Stomach smooth muscle (tissue), 2 donors: ENCODE results near the gene GIT1.

Experiments used
- H3K27ac ChIP-seq: one replicate; pipeline ENCODE4 v1.7.0; 2013; ENCODE audit warnings: mild to moderate bottlenecking, low read length, inconsistent platforms
- H3K27me3 ChIP-seq, 2 donors: one replicate each; pipeline ENCODE4 v1.7.0; 2013; ENCODE audit warnings: low read length in 2 of 2; ENCODE audit not compliant: insufficient read depth in 2 of 2, control insufficient read depth in 1 of 2
- H3K36me3 ChIP-seq, 2 donors: one replicate each; pipeline ENCODE4 v1.7.0; 2013; ENCODE audit warnings: low read length in 2 of 2; ENCODE audit not compliant: control insufficient read depth in 2 of 2, insufficient read depth in 2 of 2
- H3K4me1 ChIP-seq: one replicate; pipeline ENCODE4 v1.7.0; 2013; ENCODE audit warnings: low read length; ENCODE audit not compliant: control insufficient read depth, insufficient read depth
- H3K4me3 ChIP-seq, 2 donors: one replicate each; pipeline ENCODE4 v1.7.0; 2013; ENCODE audit warnings: low read length in 2 of 2
- H3K9ac ChIP-seq, 2 donors: one replicate each; pipeline ENCODE4 v1.7.0; 2013; ENCODE audit warnings: low read length in 2 of 2, mild to moderate bottlenecking in 1 of 2
- H3K9me3 ChIP-seq, 2 donors: one replicate each; pipeline ENCODE4 v1.7.0; 2013; ENCODE audit warnings: low read length in 2 of 2; ENCODE audit not compliant: control insufficient read depth in 2 of 2
- donor health status: healthy.
- donor health status: Pancreatic carcinoma.

The GIT1 gene

DNA sequence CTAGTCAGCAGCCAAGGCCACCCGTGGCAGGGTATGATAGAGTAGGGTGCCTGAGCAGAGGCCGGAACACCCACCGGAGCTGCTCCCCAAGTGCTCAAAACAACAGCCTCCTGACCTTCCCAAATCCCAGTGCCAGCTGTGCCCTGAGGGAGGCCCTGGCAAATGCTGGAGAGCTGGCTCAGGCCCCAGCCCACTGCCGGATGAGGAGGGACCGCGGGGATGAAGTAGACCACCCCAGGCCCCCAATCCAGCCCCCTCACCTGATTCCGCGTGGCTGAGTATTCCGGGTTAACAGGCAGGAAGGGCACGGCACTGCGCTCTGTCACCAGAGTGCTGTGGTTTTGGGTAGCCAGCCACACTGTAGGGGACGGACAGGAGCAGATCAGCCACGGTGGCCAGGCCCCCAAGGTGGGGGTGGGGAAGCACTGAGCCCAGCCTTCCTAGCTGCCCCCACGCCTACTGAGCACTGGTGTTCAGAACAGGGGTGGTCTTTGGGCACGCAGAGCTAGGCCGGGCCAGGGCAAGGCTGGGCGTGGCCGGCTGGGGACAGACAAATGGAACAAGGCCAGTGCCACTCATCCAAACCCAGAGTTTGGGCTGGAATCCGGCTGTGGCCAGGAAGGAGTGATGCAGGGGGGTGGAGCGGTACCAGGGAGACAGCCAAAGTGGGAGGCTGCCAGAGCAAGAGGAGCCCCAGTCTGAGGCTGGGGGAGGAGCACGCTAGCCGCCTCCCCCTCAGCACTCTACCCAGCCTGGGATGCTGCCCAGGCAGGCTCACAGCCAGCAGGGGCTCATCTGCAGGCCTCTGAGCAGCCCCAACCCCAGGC, 11.8 kb downstream of the GIT1 start:
- peaks cover 12 to 53% of the 10 kb centered on the region in 2 donors for H3K36me3 ChIP-seq
- no peaks in the 10 kb centered on the region for H3K9me3 ChIP-seq
- H3K27ac ChIP-seq, result no peak overlapping the region
- H3K4me3 ChIP-seq, result no peak overlapping the region
- no peak overlapping the region for H3K9ac ChIP-seq
- peaks cover 24% of the 10 kb centered on the region for H3K4me1 ChIP-seq
- no peaks in the 10 kb centered on the region for H3K27me3 ChIP-seq

- Histone ChIP-seq H3K4me1 (peaks cover 29% of the 10 kb centered on the region), H3K4me3 (no peak overlapping the region), H3K36me3 (peaks cover 7 to 48% of the 10 kb centered on the region in 2 donors), H3K9me3 (no peaks in the 10 kb centered on the region), H3K9ac (no peak overlapping the region), H3K27ac (no peak overlapping the region), H3K27me3 (no peaks in the 10 kb centered on the region)
Observed at GRCh38 chr17:29577001-29577370, 12.5 kb downstream of the GIT1 start.

DNA sequence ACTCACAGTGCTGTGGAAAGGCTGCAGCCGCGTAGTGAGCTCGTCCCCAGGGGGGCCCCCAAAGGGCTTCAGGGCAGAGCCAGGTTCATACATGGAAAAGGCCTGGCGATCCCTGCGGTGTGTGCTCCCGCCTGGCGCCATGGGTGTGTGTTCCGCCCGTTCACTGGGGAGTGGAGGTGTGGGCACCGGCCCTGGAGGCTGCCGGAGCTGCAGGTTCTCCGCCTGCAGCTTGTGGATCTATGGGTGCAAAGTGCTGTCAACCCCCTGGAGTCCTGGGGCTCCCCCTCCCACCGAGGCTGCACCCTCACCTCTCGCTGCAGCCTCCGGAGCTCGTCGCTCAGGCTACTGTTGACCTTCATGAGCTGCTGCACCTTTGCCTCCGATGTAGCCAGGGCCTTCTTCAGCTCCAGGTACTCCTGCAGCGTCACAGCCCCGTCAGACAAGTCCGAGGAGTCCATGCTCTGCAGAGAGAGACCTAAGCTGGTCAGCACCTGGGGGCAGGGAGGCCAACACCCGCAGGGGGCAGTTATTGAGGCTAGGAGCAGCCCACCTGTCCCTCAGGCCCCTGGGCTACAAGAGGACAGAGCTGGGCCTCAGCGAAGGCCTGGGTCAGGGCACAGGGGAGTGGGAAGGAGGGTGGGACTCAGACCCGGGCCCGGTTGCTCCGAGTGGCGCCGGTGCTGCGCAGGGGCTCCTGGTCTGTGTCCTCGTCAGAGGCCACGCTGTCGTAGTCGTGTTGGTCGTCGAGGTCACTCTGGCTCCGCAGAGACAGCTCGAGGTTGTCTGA, 13.0 kb downstream of the GIT1 start:
- no peak overlapping the region for H3K9ac ChIP-seq
- H3K36me3 ChIP-seq, result peaks cover 5 to 49% of the 10 kb centered on the region in 2 donors
- no peak overlapping the region for H3K27ac ChIP-seq
- peaks cover 29% of the 10 kb centered on the region for H3K4me1 ChIP-seq
- no peak overlapping the region for H3K4me3 ChIP-seq
- no peaks in the 10 kb centered on the region for H3K9me3 ChIP-seq
- no peaks in the 10 kb centered on the region for H3K27me3 ChIP-seq

DNA sequence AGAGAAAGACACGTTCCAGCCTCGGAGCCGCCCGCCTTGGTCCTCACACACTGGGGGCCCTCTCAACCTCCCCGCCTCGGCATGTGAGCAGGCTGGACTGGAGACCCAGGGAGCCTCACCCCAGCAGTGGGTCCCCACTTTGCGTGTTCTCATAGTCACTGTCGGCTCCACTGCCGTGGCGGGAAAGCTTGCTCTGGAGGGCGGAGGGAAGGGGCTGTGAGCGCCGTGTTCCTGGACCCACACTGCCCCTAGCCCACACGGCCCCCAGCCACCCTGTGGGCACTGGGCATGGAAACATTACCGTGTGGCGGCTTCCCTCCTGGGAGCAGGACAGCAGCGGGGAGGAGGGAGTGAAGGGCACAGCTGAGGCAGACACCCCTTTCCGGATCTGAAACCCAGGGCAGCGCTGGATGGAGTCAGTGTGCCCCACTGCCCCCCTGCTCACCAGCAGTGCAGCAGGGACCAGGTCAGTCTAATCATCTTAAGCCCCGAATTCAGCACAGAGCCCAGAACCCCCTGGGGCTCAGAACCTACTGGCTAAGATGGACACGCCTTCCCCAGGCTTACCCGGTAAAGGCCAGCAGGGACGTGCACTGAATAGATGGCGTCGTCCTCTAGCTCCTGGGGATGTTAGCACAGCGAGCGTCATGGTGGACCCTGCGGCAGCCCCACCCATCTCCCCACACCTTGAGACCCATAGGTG, 13.8 kb downstream of the GIT1 start:
- H3K36me3 ChIP-seq, result peaks cover 5 to 44% of the 10 kb centered on the region in 2 donors
- H3K4me3 ChIP-seq, result no peak overlapping the region
- H3K9me3 ChIP-seq, result no peaks in the 10 kb centered on the region
- peaks cover 35% of the 10 kb centered on the region for H3K4me1 ChIP-seq
- no peaks in the 10 kb centered on the region for H3K27me3 ChIP-seq
- no peak overlapping the region for H3K27ac ChIP-seq
- no peak overlapping the region for H3K9ac ChIP-seq

DNA sequence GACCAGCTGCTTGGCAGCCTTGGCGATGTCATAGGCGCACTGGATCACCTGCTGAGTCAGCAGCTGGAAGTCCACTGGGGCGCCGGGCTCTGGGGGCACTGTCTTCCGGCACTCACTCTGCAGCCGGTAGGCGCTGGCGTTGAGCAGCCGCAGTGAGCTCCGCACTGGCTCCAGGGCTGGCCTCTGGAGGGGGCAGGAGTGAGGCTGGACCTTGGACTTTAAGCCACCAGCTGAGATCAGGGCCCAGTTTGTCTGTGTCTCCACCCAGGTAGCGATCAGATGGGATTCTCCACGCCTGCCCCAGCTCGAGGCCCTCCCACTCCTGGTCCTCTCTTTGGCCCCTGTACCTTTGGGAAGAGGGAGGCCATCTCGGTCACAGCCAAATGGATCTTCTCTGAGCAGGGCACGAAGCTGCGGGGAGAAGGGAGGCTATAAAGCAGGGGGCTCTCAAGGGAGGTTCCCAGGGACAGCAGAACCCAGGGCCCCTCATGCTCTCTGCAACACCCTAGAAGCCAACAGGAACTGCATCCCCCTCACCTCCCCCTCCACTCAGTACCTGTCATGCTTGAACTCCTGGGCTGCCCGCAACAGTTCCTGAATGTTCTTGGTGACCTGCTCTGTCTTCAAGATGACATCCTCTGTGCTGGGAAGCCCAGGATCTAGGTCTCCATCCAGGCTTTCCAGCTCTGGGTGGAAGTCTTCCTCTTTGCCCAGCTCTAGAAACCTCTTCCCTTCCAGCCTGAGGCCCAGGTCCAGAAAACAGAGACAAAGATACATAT, 14.5 kb downstream of the GIT1 start:
- no peaks in the 10 kb centered on the region for H3K9me3 ChIP-seq
- no peak overlapping the region for H3K4me3 ChIP-seq
- H3K36me3 ChIP-seq, result peaks cover 5 to 41% of the 10 kb centered on the region in 2 donors
- H3K27me3 ChIP-seq, result no peaks in the 10 kb centered on the region
- no peak overlapping the region for H3K9ac ChIP-seq
- no peak overlapping the region for H3K27ac ChIP-seq
- peaks cover 29% of the 10 kb centered on the region for H3K4me1 ChIP-seq

GRCh38 chr17:29573871-29574731, 15.3 kb downstream of the GIT1 start:
- Histone ChIP-seq H3K27me3 (no peaks in the 10 kb centered on the region), H3K9me3 (no peaks in the 10 kb centered on the region), H3K4me1 (peaks cover 32% of the 10 kb centered on the region), H3K9ac (no peak overlapping the region), H3K4me3 (no peak overlapping the region), H3K36me3 (peaks cover 5 to 37% of the 10 kb centered on the region in 2 donors), H3K27ac (no peak overlapping the region)

DNA sequence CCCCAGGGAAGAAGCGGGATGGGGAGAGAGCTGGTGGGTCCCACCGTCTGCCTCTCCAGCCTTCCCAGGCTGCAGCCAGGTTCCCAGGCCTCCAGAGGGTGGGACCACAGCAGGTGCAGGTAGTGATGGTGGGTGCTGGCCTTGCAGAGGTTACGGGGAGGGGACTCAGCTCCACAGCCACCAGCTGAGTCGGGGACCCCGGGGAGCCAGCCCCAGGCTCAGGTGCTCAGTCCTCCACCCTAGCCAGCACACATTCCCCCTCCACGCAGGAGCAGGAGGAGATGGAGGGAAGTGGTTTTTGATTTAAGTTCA, 15.9 kb downstream of the GIT1 start:
- Histone ChIP-seq H3K9ac (no peak overlapping the region), H3K36me3 (peaks cover 5 to 33% of the 10 kb centered on the region in 2 donors), H3K27me3 (no peaks in the 10 kb centered on the region), H3K4me3 (no peak overlapping the region), H3K4me1 (peaks cover 37% of the 10 kb centered on the region), H3K27ac (no peak overlapping the region), H3K9me3 (no peaks in the 10 kb centered on the region)

DNA sequence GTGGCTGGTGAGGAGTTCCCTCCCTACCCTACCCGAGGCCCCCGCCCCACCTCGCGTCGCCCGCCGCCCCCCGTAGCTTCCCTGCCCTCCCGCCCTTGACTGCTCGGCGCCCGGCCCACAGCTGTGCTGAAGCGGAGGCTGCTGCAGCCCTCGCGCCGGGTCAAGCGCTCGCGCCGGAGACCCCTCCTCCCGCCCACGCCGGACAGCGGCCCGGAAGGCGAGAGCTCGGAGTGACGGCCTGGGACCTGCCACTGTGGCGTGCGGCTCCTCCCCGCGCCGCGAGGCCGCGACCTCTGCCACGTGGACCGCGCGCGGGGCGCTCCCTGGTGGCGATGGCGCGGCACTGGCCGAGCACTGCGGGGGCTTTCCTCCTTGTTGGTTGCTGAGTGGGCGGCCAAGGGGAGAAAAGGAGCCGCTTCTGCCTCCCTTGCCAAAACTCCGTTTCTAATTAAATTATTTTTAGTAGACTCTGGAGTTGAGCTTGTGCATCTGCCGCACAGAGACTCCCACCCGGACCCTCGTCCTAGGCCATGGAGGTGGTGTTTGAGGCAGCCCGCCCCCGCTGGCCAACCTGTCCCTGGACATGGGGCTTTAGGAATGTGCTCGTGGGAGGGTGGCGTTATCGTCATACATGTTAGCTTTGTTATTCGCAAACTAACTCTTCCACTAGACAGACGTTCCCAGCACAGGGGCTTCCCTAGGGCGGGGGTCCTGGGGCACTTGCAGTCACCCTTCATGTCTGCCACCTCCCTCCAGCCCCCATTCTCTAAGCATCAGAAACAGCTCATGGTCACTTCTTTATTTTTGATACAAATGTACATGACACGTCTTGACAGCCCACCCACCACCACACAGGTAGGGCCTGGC, 16.5 kb downstream of the GIT1 start:
- no peaks in the 10 kb centered on the region for H3K27me3 ChIP-seq
- no peak overlapping the region for H3K27ac ChIP-seq
- H3K9me3 ChIP-seq, result no peaks in the 10 kb centered on the region
- no peak overlapping the region for H3K9ac ChIP-seq
- H3K4me3 ChIP-seq, result peak overlapping the region in 1 of 2 donors; percentile 55
- peaks cover 5 to 29% of the 10 kb centered on the region in 2 donors for H3K36me3 ChIP-seq
- peaks cover 36% of the 10 kb centered on the region for H3K4me1 ChIP-seq
